ENCODE data around the gene UBE2S.

UBE2S gene

DNA sequence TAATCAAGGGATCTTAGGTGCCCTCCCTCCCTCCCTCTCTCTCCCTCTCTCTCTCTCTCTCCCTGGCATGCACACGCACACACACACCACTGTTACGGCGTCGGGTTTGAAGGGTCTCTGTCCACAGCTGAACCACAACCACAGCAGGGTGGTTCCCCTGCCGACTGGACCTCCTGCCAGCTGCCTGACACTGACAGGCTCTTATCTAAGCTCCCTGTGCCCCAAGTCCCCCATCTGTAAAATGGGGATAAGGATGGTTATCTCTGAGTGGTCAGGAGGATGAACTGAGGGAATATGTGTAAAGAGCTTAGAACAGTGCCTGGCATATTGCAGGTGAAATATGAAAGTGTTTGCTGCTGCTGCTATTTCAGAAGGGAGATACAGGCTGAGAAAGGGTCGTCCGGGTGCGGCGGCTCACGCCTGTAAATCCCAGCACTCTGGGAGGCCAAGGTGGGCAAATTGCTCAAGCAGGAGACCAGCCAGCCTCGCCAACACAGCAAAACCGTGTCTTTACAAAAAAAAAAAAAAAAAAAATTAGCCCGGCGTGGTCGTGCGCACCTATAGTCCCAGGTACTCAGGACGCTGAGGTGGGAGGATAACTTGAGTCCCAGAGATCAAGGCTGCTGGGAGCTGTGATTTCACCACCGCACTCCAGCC, 36.4 kb upstream of the UBE2S start:
- H3K4me1 ChIP-seq (ENCODE audit: insufficient read depth, insufficient read length): peaks cover 5% of the 10 kb centered on the region
- TF ChIP-seq ZNF274 (IDR thresholded peaks at IDR 0.05; ENCODE audit: low read depth, low read length) (no peak), SUZ12 (IDR thresholded peaks at IDR 0.05; ENCODE audit: extremely low read depth, insufficient read depth, insufficient read length) (no peak)
- H3K9ac ChIP-seq (ENCODE audit: insufficient read length, low read depth): no peak overlapping the region
- H3K4me3 ChIP-seq (ENCODE audit: insufficient read length, low read depth): no peak overlapping the region
- H3K36me3 ChIP-seq (ENCODE audit: insufficient read depth, insufficient read length, low read length): no peaks in the 10 kb centered on the region
- H3K27me3 ChIP-seq (ENCODE audit: insufficient read depth, insufficient read length): peaks cover 97% of the 10 kb centered on the region
- no peak for DNase-seq (ENCODE audit: low read depth, low spot score)
- no peaks in the 10 kb centered on the region for H3K9me3 ChIP-seq (ENCODE audit: insufficient read depth, low read length)

DNA sequence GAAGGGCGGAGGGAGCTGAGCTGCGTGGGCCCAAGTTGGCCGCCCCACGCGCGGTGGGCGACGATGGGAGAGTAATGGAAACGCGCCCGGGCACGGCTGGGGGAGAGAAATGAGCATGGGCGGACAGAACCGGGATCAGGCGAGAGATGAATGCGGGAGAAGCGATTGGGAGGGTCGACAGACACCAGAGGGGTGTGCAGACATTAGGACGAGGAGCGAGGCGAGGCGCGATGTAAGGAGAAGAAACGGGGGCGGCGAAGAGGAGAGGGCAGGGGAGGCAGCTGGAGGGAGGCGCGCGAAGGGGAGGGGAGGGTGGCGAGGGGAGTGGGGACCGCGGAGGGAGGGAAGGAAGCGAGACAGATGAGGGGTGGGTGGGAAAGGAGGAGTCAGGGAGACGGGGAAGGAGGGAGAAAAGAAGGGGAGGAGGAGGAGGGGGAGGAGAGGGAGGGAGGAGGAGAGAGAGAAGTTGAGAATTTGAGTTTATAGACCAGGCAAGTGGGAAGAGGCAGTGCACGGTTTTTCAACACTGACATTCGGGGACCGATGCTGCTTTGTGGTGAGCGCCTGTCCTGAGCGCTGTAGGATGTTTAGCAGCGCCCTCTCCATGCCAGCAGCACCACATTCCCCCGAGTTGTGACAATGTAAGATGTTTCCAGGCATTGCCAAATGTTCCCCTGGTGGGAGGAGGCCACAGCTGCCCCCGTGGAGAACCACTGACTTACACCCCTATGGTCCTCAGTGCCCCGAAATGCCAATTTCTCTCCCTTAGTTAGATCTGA, 35.6 kb upstream of the UBE2S start, which contains the start of gene SHISA7:
SHISA7 (minus strand) TSS at position 256 of the 779 bp plus-strand sequence. CDS start 437 bp downstream, outside the sequence.
- H3K27me3 ChIP-seq (ENCODE audit: insufficient read depth, insufficient read length): peaks cover 97% of the 10 kb centered on the region
- TF ChIP-seq YY1 (IDR thresholded peaks at IDR 0.05; ENCODE audit: insufficient read depth, insufficient read length) (no peak), ZNF274 (IDR thresholded peaks at IDR 0.05; ENCODE audit: low read depth, low read length) (no peak), SUZ12 (IDR thresholded peaks at IDR 0.05; ENCODE audit: extremely low read depth, insufficient read depth, insufficient read length) (no peak)
- peaks cover 5% of the 10 kb centered on the region for H3K4me1 ChIP-seq (ENCODE audit: insufficient read depth, insufficient read length)
- no peak for DNase-seq (ENCODE audit: low read depth, low spot score)
- no peaks in the 10 kb centered on the region for H3K9me3 ChIP-seq (ENCODE audit: insufficient read depth, low read length)
- no peaks in the 10 kb centered on the region for H3K36me3 ChIP-seq (ENCODE audit: insufficient read depth, insufficient read length, low read length)
- no peak within 1 kb of the TSS for H3K9ac ChIP-seq (ENCODE audit: insufficient read length, low read depth)
- peak within 1 kb of the TSS; percentile 4 for H3K4me3 ChIP-seq (ENCODE audit: insufficient read length, low read depth)

DNA sequence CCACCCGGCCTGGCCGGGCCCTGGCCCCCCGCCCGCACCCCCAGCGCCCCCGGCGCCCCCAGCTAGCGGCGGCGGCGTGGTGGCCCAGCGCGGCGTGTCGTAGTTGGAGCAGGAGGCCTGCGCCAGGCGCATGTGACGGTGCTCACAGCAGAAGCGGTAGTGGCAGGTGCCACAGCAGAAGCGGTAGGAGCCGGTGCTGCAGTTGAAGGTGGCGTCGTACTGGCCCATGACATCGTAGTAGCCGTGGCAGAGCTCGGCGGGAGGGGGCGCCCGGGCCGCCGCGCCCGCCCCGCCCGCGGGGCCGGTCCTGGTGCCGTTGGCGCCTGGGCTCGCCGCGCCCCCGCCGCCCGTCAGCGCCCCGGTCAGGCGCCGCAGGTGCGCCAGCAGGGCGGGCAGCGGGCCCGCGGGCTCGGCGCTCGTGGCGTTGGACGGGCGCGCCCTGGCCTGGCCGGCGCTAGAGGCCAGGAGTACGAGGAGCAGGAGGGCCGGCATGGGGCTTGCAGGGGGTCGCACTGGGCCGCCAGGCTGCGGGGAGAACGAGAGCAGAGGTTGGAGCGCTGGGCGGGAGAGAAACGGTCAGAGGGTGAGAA, 34.9 kb upstream of the UBE2S start:
- Histone ChIP-seq H3K9ac (ENCODE audit: insufficient read length, low read depth) (no peak overlapping the region), H3K9me3 (ENCODE audit: insufficient read depth, low read length) (no peaks in the 10 kb centered on the region), H3K4me1 (ENCODE audit: insufficient read depth, insufficient read length) (peaks cover 7% of the 10 kb centered on the region), H3K27me3 (ENCODE audit: insufficient read depth, insufficient read length) (peaks cover 97% of the 10 kb centered on the region), H3K4me3 (ENCODE audit: insufficient read length, low read depth) (peak overlapping the region; percentile 4), H3K36me3 (ENCODE audit: insufficient read depth, insufficient read length, low read length) (no peaks in the 10 kb centered on the region)
- no peak for DNase-seq (ENCODE audit: low read depth, low spot score)
- TF ChIP-seq SUZ12 (IDR thresholded peaks at IDR 0.05; ENCODE audit: extremely low read depth, insufficient read depth, insufficient read length) (peak; percentile 35), YY1 (IDR thresholded peaks at IDR 0.05; ENCODE audit: insufficient read depth, insufficient read length) (no peak), ZNF274 (IDR thresholded peaks at IDR 0.05; ENCODE audit: low read depth, low read length) (no peak)

DNA sequence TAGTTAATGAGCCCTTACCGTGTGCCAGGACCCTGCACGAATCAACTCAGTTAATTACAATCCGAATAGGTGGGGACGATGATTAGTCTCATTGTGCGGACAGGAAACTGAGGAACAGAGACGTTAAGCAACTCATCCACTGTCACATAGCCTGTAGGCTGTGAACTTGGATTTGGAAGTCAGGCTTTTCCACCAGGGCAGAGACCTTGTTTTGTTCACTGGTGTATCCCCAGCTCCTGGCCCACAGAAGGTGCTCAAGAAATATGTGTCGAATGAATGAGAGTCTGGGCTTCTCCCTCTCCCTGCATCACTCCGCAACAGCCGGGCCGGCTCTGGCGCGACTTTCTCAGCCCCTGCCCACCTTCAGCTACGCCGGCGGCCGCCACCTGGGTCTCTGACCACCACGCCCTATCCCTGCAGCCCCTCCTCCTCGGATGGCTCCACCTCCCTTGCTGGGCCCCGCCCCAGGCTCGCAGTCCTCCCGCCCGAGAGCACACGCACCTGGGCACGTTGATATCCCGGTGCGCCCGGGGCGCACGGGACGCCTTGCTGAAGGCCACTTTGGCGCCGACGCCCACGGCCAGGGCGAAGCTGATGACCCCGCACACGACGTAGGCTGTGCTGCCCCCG, 34.2 kb upstream of the UBE2S start:
- no peak overlapping the region for H3K9ac ChIP-seq (ENCODE audit: insufficient read length, low read depth)
- H3K36me3 ChIP-seq (ENCODE audit: insufficient read depth, insufficient read length, low read length): no peaks in the 10 kb centered on the region
- H3K27me3 ChIP-seq (ENCODE audit: insufficient read depth, insufficient read length): peaks cover 95% of the 10 kb centered on the region
- no peak for TF ChIP-seq ZNF274 (IDR thresholded peaks at IDR 0.05; ENCODE audit: low read depth, low read length)
- no peaks in the 10 kb centered on the region for H3K9me3 ChIP-seq (ENCODE audit: insufficient read depth, low read length)
- peak overlapping the region; percentile 9 for H3K4me3 ChIP-seq (ENCODE audit: insufficient read length, low read depth)
- H3K4me1 ChIP-seq (ENCODE audit: insufficient read depth, insufficient read length): peaks cover 8% of the 10 kb centered on the region
- no peak for DNase-seq (ENCODE audit: low read depth, low spot score)

DNA sequence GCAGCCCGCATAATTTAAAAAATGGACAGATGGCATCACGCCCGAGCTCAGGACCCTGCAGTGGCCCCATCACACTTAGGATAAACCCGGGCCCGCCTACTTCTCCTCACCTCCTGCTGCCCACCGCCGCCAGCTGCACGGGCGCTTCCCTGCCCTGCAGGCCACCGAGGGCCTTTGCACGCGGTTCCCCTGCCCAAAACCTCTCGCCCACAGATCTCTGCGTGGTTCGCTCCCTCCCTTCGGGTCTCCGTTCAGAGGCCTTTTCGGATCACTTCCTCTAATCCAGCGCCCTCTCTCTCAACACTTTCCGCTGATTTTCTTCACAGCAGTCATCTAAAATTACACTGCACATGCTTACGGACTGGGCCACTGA, 33.7 kb upstream of the UBE2S start:
- TF ChIP-seq ZNF274 (IDR thresholded peaks at IDR 0.05; ENCODE audit: low read depth, low read length): no peak
- no peak for TF ChIP-seq SUZ12 (IDR thresholded peaks at IDR 0.05; ENCODE audit: extremely low read depth, insufficient read depth, insufficient read length)
- TF ChIP-seq YY1 (IDR thresholded peaks at IDR 0.05; ENCODE audit: insufficient read depth, insufficient read length): no peak
- Histone ChIP-seq H3K9me3 (ENCODE audit: insufficient read depth, low read length) (no peaks in the 10 kb centered on the region), H3K9ac (ENCODE audit: insufficient read length, low read depth) (peak overlapping the region; percentile 8), H3K4me1 (ENCODE audit: insufficient read depth, insufficient read length) (peaks cover 8% of the 10 kb centered on the region), H3K36me3 (ENCODE audit: insufficient read depth, insufficient read length, low read length) (no peaks in the 10 kb centered on the region), H3K4me3 (ENCODE audit: insufficient read length, low read depth) (no peak overlapping the region), H3K27me3 (ENCODE audit: insufficient read depth, insufficient read length) (peaks cover 94% of the 10 kb centered on the region)
- DNase-seq (ENCODE audit: low read depth, low spot score): no peak

DNA sequence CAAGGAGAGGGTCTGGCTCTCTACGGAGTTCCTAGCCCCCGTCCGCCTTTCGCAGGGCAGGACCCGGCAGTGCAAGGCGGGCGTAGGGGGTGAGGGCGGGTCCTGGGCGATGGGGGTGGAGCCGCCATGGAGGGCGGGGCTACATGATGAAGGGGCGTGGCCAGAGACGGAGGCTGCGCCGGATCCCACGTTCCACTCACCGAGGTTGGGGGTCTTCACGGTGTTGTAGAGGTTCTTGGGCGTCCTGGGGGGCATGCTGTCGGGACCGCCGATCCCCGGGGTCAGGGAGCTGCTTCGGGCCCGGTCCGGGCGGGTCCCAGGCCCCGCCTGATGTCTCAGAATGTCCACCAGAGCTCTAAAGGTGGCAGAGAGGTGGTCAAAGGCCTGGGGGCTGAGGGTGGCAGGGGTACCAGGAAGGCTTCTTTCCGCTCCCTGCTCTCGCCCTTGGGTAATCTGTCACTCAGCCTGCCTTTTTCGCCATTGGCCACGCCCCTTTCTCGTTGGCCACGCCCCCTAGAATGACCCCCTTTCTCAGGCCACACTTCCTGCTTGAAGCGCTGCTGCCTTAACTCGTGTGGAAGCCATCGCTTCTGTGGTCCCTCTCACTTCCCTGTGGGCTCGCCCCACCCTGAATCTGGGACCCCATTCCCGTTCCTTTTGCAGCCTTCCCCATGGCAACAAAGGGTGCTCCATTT, 33.0 kb upstream of the UBE2S start:
- DNase-seq (ENCODE audit: low read depth, low spot score): no peak
- Histone ChIP-seq H3K36me3 (ENCODE audit: insufficient read depth, insufficient read length, low read length) (no peaks in the 10 kb centered on the region), H3K9me3 (ENCODE audit: insufficient read depth, low read length) (no peaks in the 10 kb centered on the region), H3K9ac (ENCODE audit: insufficient read length, low read depth) (peak overlapping the region; percentile 50), H3K27me3 (ENCODE audit: insufficient read depth, insufficient read length) (peaks cover 90% of the 10 kb centered on the region), H3K4me3 (ENCODE audit: insufficient read length, low read depth) (peak overlapping the region; percentile 37), H3K4me1 (ENCODE audit: insufficient read depth, insufficient read length) (peaks cover 8% of the 10 kb centered on the region)
- TF ChIP-seq SUZ12 (IDR thresholded peaks at IDR 0.05; ENCODE audit: extremely low read depth, insufficient read depth, insufficient read length) (no peak), YY1 (IDR thresholded peaks at IDR 0.05; ENCODE audit: insufficient read depth, insufficient read length) (no peak), ZNF274 (IDR thresholded peaks at IDR 0.05; ENCODE audit: low read depth, low read length) (no peak)

All from NT2/D1 (cell line).